Mesenchymal stem cell (in vitro differentiated cells and primary cell): ENCODE data around the gene UGT1A4. TPM values are rescaled to one million over a fixed set of nuclear protein-coding genes. Genes with fewer than 3 reads are reported as not detected.

Source experiments
- DNase-seq: peaks from one replicate; pipeline ENCODE4 v3.0.0-alpha.2; 2013
- H2AFZ ChIP-seq: one replicate; pipeline ENCODE4 v1.6.1; 2013; ENCODE audit warnings: low read depth, mild to moderate bottlenecking, control low read depth, inconsistent platforms, low read length, moderate library complexity
- H2AK5ac ChIP-seq: 2 replicates; pipeline ENCODE4 v1.6.1; 2013; ENCODE audit warnings: low read length, moderate library complexity, mild to moderate bottlenecking, inconsistent platforms; ENCODE audit not compliant: severe bottlenecking
- H2BK120ac ChIP-seq: one replicate; pipeline ENCODE4 v1.6.1; 2013; ENCODE audit warnings: low read depth, mild to moderate bottlenecking, inconsistent platforms, low read length, moderate library complexity
- H2BK12ac ChIP-seq, 2 experiments: one replicate each; pipeline ENCODE4 v1.6.1; 2013; ENCODE audit warnings: inconsistent platforms in 2 of 2, low read length in 2 of 2, mild to moderate bottlenecking in 2 of 2, moderate library complexity in 2 of 2, control low read depth in 1 of 2
- H2BK15ac ChIP-seq: one replicate; pipeline ENCODE4 v1.6.1; 2013; ENCODE audit warnings: mild to moderate bottlenecking, low read depth, inconsistent platforms; ENCODE audit not compliant: poor library complexity, severe bottlenecking
- H2BK5ac ChIP-seq: 2 replicates; pipeline ENCODE4 v1.6.1; 2013; ENCODE audit warnings: low read depth, mild to moderate bottlenecking, low read length, control low read depth, inconsistent platforms; ENCODE audit not compliant: poor library complexity, severe bottlenecking
- H3K14ac ChIP-seq, 2 experiments: one replicate each; pipeline ENCODE4 v1.6.1; 2013; ENCODE audit warnings: inconsistent platforms in 2 of 2, low read length in 2 of 2, control low read depth in 1 of 2, mild to moderate bottlenecking in 1 of 2, moderate library complexity in 1 of 2
- H3K18ac ChIP-seq, 2 experiments: one replicate each; pipeline ENCODE4 v1.6.1; 2013; ENCODE audit warnings: inconsistent platforms in 2 of 2, low read length in 2 of 2, control low read depth in 1 of 2, low read depth in 1 of 2, mild to moderate bottlenecking in 1 of 2
- H3K23ac ChIP-seq, 2 experiments: one replicate each; pipeline ENCODE4 v1.6.1; 2013; ENCODE audit warnings: inconsistent platforms in 2 of 2, low read length in 2 of 2, mild to moderate bottlenecking in 2 of 2, moderate library complexity in 2 of 2, control low read depth in 1 of 2
- H3K27ac ChIP-seq: 2 replicates; pipeline ENCODE4 v1.5.1; 2013; ENCODE audit warnings: mild to moderate bottlenecking, moderate library complexity, low read length, control low read depth, inconsistent platforms; ENCODE audit not compliant: poor library complexity, severe bottlenecking
- H3K27me3 ChIP-seq, 2 experiments: 2 replicates each; pipeline versions ENCODE4 v1.6.1 to v1.7.0; 2013; ENCODE audit warnings: low read length in 2 of 2, mild to moderate bottlenecking in 2 of 2, moderate library complexity in 2 of 2, control low read depth in 1 of 2, inconsistent platforms in 1 of 2; ENCODE audit not compliant: control insufficient read depth in 1 of 2, insufficient read depth in 1 of 2
- H3K36me3 ChIP-seq, 2 experiments: 2 replicates each; pipeline versions ENCODE4 v1.6.1 to v1.7.0; 2013; ENCODE audit warnings: low read length in 2 of 2, control low read depth in 1 of 2, inconsistent platforms in 1 of 2, low read depth in 1 of 2, mild to moderate bottlenecking in 1 of 2; ENCODE audit not compliant: insufficient read depth in 2 of 2, control insufficient read depth in 1 of 2
- H3K4ac ChIP-seq, 2 experiments: one replicate each; pipeline ENCODE4 v1.6.1; 2013; ENCODE audit warnings: inconsistent platforms in 2 of 2, low read length in 2 of 2, mild to moderate bottlenecking in 2 of 2, moderate library complexity in 2 of 2, control low read depth in 1 of 2, low read depth in 1 of 2
- H3K4me1 ChIP-seq: 2 replicates; pipeline ENCODE4 v1.6.1; 2013; ENCODE audit warnings: low read depth, low read length, control low read depth; ENCODE audit not compliant: control insufficient read depth, insufficient read depth
- H3K4me2 ChIP-seq: 2 replicates; pipeline ENCODE4 v1.6.1; 2013; ENCODE audit warnings: low read length, mild to moderate bottlenecking, inconsistent platforms; ENCODE audit not compliant: poor library complexity, severe bottlenecking
- H3K4me3 ChIP-seq, 2 experiments: 2 replicates each; pipeline versions ENCODE4 v1.5.1 to v1.7.0; 2013; ENCODE audit warnings: low read length in 2 of 2, mild to moderate bottlenecking in 2 of 2, control low read depth in 1 of 2, low read depth in 1 of 2; ENCODE audit not compliant: insufficient read depth in 1 of 2
- H3K79me1 ChIP-seq: replicated peaks from 2 replicates; pipeline ENCODE4 v1.6.1; 2013; ENCODE audit warnings: mild to moderate bottlenecking, control low read depth, low read length, inconsistent platforms; ENCODE audit not compliant: poor library complexity, severe bottlenecking
- H3K9ac ChIP-seq: 2 replicates; pipeline ENCODE4 v1.7.0; 2013; ENCODE audit warnings: mild to moderate bottlenecking, low read length, moderate library complexity
- H3K9me3 ChIP-seq: 2 replicates; pipeline ENCODE4 v1.7.0; 2013; ENCODE audit warnings: mild to moderate bottlenecking, low read length; ENCODE audit not compliant: control insufficient read depth
- H4K8ac ChIP-seq: one replicate; pipeline ENCODE4 v1.6.1; 2013; ENCODE audit warnings: inconsistent platforms, mild to moderate bottlenecking, low read length, moderate library complexity
- H4K91ac ChIP-seq: one replicate; pipeline ENCODE4 v1.6.1; 2013; ENCODE audit warnings: mild to moderate bottlenecking, low read length, inconsistent platforms
- WGBS: methylation state at CpG from one replicate; pipeline ENCODE4 v1.1.7; 2013; ENCODE audit warnings: mixed read lengths; 5-methylcytosine and 5-hydroxymethylcytosine counted together
- polyA plus RNA-seq, 2 experiments: library from polyadenylated mRNA; stranded (reverse); fragments of 200-250 nt; gene quantifications; one replicate each; pipeline ENCODE4 v1.2.3, GENCODE V29; 2013

Gene UGT1A4
- polyA plus RNA-seq (2013, experiment 1 of 2) = not detected
- not detected for polyA plus RNA-seq (2013, experiment 2 of 2)

DNA sequence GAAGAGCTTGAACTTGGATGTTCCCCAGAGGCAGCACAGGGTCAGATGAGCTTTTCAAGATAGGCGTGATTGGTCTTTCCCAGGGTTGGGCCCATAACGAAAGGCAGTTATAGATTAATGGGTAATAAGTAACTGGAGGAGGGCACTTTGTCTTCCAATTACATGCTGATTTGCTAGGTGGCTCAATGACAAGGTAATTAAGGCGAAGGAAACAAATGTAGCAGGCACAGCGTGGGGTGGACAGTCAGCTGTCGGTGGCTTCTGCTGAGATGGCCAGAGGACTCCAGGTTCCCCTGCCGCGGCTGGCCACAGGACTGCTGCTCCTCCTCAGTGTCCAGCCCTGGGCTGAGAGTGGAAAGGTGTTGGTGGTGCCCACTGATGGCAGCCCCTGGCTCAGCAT, at the start of gene UGT1A4:
TSS of gene UGT1A4 (plus strand) at position 185 of the 400 bp plus-strand sequence. CDS start at position 270, 85 bp downstream.
- no peak within 1 kb of the TSS for H4K91ac ChIP-seq
- no peak within 1 kb of the TSS for H2AFZ ChIP-seq
- H3K36me3 ChIP-seq = no peaks in the 10 kb centered on the region
- DNase-seq = no peak
- H2BK120ac ChIP-seq = no peak within 1 kb of the TSS
- H3K9ac ChIP-seq = no peak within 1 kb of the TSS
- H3K4me3 ChIP-seq = no peak within 1 kb of the TSS
- H2AK5ac ChIP-seq = no peak within 1 kb of the TSS
- H3K23ac ChIP-seq = no peak within 1 kb of the TSS
- WGBS = 89% methylated on average over 7 of the region's 7 CpGs
- no peaks in the 10 kb centered on the region for H3K79me1 ChIP-seq
- H3K14ac ChIP-seq = peak within 1 kb of the TSS in 1 of 2 experiments; percentile 7
- peak within 1 kb of the TSS; percentile 8 for H2BK5ac ChIP-seq
- no peak within 1 kb of the TSS for H3K18ac ChIP-seq
- no peak within 1 kb of the TSS for H2BK12ac ChIP-seq
- H3K4me2 ChIP-seq = no peak within 1 kb of the TSS
- H4K8ac ChIP-seq = no peak within 1 kb of the TSS
- H2BK15ac ChIP-seq = no peak within 1 kb of the TSS
- H3K4ac ChIP-seq = no peak within 1 kb of the TSS
- no peak within 1 kb of the TSS for H3K27ac ChIP-seq
- no peaks in the 10 kb centered on the region for H3K9me3 ChIP-seq
- no peaks in the 10 kb centered on the region for H3K4me1 ChIP-seq
- H3K27me3 ChIP-seq = peaks cover 18 to 38% of the 10 kb centered on the region in 2 experiments

DNA sequence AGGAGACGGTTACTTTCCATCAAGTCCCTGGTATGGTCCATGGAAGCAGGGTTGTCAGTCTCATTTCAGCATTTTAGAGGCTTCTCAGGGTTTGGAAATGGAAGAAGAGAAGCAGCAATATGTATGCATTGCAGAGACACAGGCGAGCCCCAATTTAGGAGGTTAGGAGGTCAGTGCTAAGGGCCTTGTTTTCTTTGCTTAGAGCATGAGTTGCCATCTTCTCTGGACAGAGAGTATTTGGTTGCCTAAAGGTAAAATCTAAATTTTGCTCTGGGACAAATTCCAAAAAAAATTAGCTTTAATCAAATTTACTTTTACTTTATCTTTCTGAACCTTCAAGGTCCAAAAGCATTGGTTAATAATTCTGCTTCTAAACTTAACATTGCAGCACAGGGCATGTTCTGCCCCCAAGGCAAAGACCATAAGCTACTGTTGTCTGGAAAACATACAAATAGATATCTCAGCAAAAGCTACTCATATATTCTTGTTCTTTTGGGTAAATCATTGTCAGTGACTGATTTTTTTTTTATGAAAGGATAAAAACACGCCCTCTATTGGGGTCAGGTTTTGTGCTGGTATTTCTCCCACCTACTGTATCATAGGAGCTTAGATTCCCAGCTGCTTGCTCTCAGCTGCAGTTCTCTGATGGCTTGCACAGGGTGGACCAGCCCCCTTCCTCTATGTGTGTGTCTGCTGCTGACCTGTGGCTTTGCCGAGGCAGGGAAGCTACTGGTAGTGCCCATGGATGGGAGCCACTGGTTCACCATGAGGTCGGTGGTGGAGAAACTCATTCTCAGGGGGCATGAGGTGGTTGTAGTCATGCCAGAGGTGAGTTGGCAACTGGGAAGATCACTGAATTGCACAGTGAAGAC, 47.0 kb upstream of the UGT1A4 start, which contains the start of gene UGT1A9:
TSS of gene UGT1A9 (plus strand) at position 609 of the 872 bp plus-strand sequence. CDS start at position 646, 37 bp downstream.
- Histone ChIP-seq H4K91ac (no peak within 1 kb of the TSS), H3K4me2 (no peak within 1 kb of the TSS), H3K79me1 (no peaks in the 10 kb centered on the region), H2BK15ac (no peak within 1 kb of the TSS), H3K23ac (no peak within 1 kb of the TSS), H2AK5ac (no peak within 1 kb of the TSS), H3K4me1 (no peaks in the 10 kb centered on the region), H3K9ac (no peak within 1 kb of the TSS), H3K18ac (no peak within 1 kb of the TSS), H2AFZ (no peak within 1 kb of the TSS), H3K36me3 (no peaks in the 10 kb centered on the region), H3K27me3 (no peaks in the 10 kb centered on the region), H4K8ac (no peak within 1 kb of the TSS), H2BK12ac (no peak within 1 kb of the TSS), H3K14ac (no peak within 1 kb of the TSS), H2BK5ac (no peak within 1 kb of the TSS), H3K4me3 (no peak within 1 kb of the TSS), H3K27ac (no peak within 1 kb of the TSS), H2BK120ac (no peak within 1 kb of the TSS), H3K9me3 (no peaks in the 10 kb centered on the region), H3K4ac (no peak within 1 kb of the TSS)
- no peak for DNase-seq
- 67% methylated on average over 5 of the region's 5 CpGs for WGBS

DNA sequence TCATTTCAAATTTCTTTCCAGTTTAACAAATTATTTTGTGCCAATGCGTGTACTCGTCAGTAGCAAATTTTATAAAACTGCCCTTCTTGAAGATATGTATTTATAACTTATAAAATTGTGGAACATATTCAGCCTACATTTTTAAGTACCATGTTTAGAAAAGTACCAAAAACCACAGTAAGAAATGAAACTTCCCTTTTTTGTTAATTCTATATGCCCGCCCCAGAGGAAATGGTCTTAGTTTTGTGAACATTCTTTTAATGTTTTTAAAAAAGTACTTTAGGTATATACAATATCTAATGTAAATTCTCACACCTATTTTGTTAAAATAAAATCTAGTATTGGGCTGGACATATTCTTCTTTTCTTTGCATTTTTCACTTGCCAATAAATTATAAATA, 45.6 kb upstream of the UGT1A4 start:
- Histone ChIP-seq H3K27ac (no peak overlapping the region), H3K36me3 (no peaks in the 10 kb centered on the region), H2BK120ac (no peak overlapping the region), H3K14ac (no peak overlapping the region), H3K9me3 (no peaks in the 10 kb centered on the region), H2AFZ (no peak overlapping the region), H2BK15ac (no peak overlapping the region), H4K91ac (no peak overlapping the region), H2BK12ac (no peak overlapping the region), H3K9ac (no peak overlapping the region), H2AK5ac (no peak overlapping the region), H3K27me3 (no peaks in the 10 kb centered on the region), H3K4ac (no peak overlapping the region), H3K4me1 (no peaks in the 10 kb centered on the region), H2BK5ac (no peak overlapping the region), H4K8ac (no peak overlapping the region), H3K18ac (no peak overlapping the region), H3K4me2 (no peak overlapping the region), H3K4me3 (no peak overlapping the region), H3K79me1 (no peaks in the 10 kb centered on the region), H3K23ac (no peak overlapping the region)
- no CpG with 5 or more reads among the region's 3 CpGs for WGBS
- DNase-seq = no peak

DNA sequence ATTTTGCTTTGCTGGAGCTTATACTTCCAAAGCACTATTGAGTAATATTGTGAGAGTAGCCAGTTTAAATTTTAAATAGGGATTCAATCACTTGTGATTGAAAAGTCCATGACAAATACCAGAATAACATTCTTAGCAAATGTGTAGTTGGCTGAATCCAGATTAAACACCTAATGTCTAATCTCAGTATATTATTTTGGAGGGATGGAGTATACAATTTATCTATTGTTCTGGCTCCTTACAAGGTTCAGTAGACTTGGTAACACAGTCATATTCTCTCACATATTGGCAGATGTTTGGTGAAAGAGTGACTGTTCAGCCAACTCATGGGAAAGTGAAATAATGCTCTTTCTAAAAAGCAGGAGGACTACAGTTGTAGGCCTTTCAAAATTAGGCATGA, 44.6 kb upstream of the UGT1A4 start:
- H3K79me1 ChIP-seq = no peaks in the 10 kb centered on the region
- no peak overlapping the region for H3K4me3 ChIP-seq
- H2AK5ac ChIP-seq = no peak overlapping the region
- H2BK120ac ChIP-seq = no peak overlapping the region
- no peak overlapping the region for H3K4me2 ChIP-seq
- no peak overlapping the region for H3K18ac ChIP-seq
- no peak overlapping the region for H3K9ac ChIP-seq
- no peak for DNase-seq
- H3K27me3 ChIP-seq = no peaks in the 10 kb centered on the region
- no peak overlapping the region for H3K23ac ChIP-seq
- no peak overlapping the region for H2AFZ ChIP-seq
- H2BK12ac ChIP-seq = no peak overlapping the region
- H3K14ac ChIP-seq = no peak overlapping the region
- H4K8ac ChIP-seq = no peak overlapping the region
- H3K27ac ChIP-seq = no peak overlapping the region
- no peak overlapping the region for H4K91ac ChIP-seq
- H2BK15ac ChIP-seq = no peak overlapping the region
- H3K9me3 ChIP-seq = no peaks in the 10 kb centered on the region
- no peak overlapping the region for H3K4ac ChIP-seq
- no peaks in the 10 kb centered on the region for H3K4me1 ChIP-seq
- H2BK5ac ChIP-seq = no peak overlapping the region
- no peaks in the 10 kb centered on the region for H3K36me3 ChIP-seq
